NK-92 treated with Interleukin-12 subunit alpha and Interleukin-12 subunit beta, amount 100 ng/mL, for 24 hours (cell line): Measurements from ENCODE around the gene CNTNAP2.

ENCODE experiments used
- DNase-seq: peaks from one replicate; lab custom pipeline; 2025; lab: John Stamatoyannopoulos, UW

The CNTNAP2 gene

GRCh38 chr7:147857152-147858140 is 1740.8 kb downstream of the CNTNAP2 start:
- DNase-seq = no peak

GRCh38 chr7:147858421-147858820 is 1741.8 kb downstream of the CNTNAP2 start:
- no peak for DNase-seq

GRCh38 chr7:147859033-147859432 is 1742.4 kb downstream of the CNTNAP2 start:
- DNase-seq = no peak

GRCh38 chr7:147859486-147859885 is 1742.9 kb downstream of the CNTNAP2 start:
- no peak for DNase-seq

- no peak for DNase-seq
These were observed 1744.6 kb downstream of the CNTNAP2 start for GRCh38 chr7:147861058-147861716.

GRCh38 chr7:147861945-147862344 is 1745.3 kb downstream of the CNTNAP2 start:
- DNase-seq = no peak

GRCh38 chr7:147869456-147869855 is 1752.9 kb downstream of the CNTNAP2 start:
- no peak for DNase-seq

- DNase-seq = no peak
These were observed 1762.5 kb downstream of the CNTNAP2 start for GRCh38 chr7:147878912-147879661.

- DNase-seq = no peak
These were observed 1769.3 kb downstream of the CNTNAP2 start for GRCh38 chr7:147885869-147886268.

- DNase-seq = no peak
These were observed 1777.7 kb downstream of the CNTNAP2 start for GRCh38 chr7:147894271-147894670.

- DNase-seq = no peak
These were observed 1779.5 kb downstream of the CNTNAP2 start for GRCh38 chr7:147896121-147896520.

- DNase-seq = no peak
These were observed 1787.1 kb downstream of the CNTNAP2 start for GRCh38 chr7:147903536-147904218.

GRCh38 chr7:147904219-147904576 is 1787.6 kb downstream of the CNTNAP2 start:
- no peak for DNase-seq

GRCh38 chr7:147909431-147910148 is 1793.0 kb downstream of the CNTNAP2 start:
- DNase-seq = no peak

GRCh38 chr7:147911201-147911601 is 1794.6 kb downstream of the CNTNAP2 start:
- DNase-seq = no peak

GRCh38 chr7:147912291-147912690 is 1795.7 kb downstream of the CNTNAP2 start:
- no peak for DNase-seq

- no peak for DNase-seq
These were observed 1796.5 kb downstream of the CNTNAP2 start for GRCh38 chr7:147912946-147913638.

GRCh38 chr7:147915781-147916180 is 1799.2 kb downstream of the CNTNAP2 start:
- no peak for DNase-seq

- DNase-seq = no peak
These were observed 1800.0 kb downstream of the CNTNAP2 start for GRCh38 chr7:147916573-147916972.

- no peak for DNase-seq
These were observed 1807.2 kb downstream of the CNTNAP2 start for GRCh38 chr7:147923841-147924240.

GRCh38 chr7:147937428-147937827 is 1820.8 kb downstream of the CNTNAP2 start:
- no peak for DNase-seq
